ENCODE measurements around the gene FCSK. TPM values are rescaled to one million over a fixed set of nuclear protein-coding genes. Genes with fewer than 3 reads are reported as not detected.

The FCSK gene
- polyA plus RNA-seq, 1 donor from 2014 or later = 10.7 TPM

DNA sequence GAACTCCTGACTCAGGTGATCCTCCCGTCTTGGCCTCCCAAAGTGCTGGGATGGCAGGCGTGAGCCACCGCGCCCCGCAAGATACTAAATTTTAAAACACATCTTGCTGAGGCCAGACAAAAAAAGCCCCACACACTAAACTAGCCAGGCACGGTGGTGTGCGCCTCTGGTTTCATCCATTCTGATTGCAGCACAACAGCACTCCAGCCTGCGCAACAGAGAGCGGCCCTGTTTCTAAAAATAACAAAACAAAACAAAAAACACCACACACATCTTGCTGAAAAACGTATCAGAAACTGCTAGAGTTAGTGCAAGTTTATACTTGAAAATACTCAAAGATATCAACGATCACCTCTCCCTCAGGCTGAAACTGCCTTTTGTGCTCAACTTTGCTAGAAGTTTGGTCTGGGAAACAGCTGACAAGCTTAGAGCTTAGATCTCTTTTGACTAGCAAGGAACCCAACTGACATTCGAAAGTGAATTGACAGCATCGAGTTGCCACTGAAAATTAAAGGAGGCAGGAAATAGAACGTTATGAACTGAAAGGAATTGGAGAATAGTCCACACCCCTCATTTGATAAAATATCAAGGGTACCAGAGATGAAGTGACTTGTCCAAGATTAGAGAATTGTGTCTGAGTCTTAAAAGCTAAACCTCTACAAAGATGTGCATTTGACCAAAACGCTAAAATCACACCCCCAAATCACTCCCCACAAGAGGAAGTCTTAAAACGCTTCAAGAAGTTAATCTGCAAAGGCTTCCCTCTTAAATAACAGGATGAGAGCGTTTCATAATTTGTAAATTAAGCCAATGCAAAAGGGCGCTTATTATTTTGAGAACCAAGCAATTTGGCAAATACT lies 68.1 kb downstream of the FCSK start:
- peak overlapping the region; percentile 91 for H3K4me2 ChIP-seq (ENCODE audit: low read length)
- peaks cover 6% of the 10 kb centered on the region for H3K36me3 ChIP-seq (ENCODE audit: insufficient read depth, low read length)
- H4K20me1 ChIP-seq (ENCODE audit: insufficient read depth) = no peaks in the 10 kb centered on the region
- H3K4me3 ChIP-seq (ENCODE audit: low read length) = peak overlapping the region; percentile 78
- peak overlapping the region; percentile 70 for H2AFZ ChIP-seq (ENCODE audit: low read depth, low read length)
- H3F3A ChIP-seq (ENCODE audit: insufficient read depth, low read length, poor library complexity, severe bottlenecking) = no peaks in the 10 kb centered on the region
- no peaks in the 10 kb centered on the region for H3K9me2 ChIP-seq (ENCODE audit: insufficient read depth, low read length)
- H3K27me3 ChIP-seq (ENCODE audit: insufficient read depth, low read depth, low read length) = no peaks in the 10 kb centered on the region
- H3K9ac ChIP-seq (ENCODE audit: low read length) = peak overlapping the region; percentile 88
- TF ChIP-seq EP300 (conservative IDR thresholded peaks at IDR 0.05; ENCODE audit: poor library complexity, severe bottlenecking) (no peak), POLR2AphosphoS5 (IDR thresholded peaks at IDR 0.05) (no peak), SMC3 (conservative IDR thresholded peaks at IDR 0.05; ENCODE audit: poor library complexity) (no peak), TAF1 (IDR thresholded peaks at IDR 0.05; ENCODE audit: low read depth) (no peak), REST (IDR thresholded peaks at IDR 0.05; ENCODE audit: borderline replicate concordance) (no peak), MXI1 (conservative IDR thresholded peaks at IDR 0.05; ENCODE audit: poor library complexity, severe bottlenecking) (no peak), RAD21 (conservative IDR thresholded peaks at IDR 0.05) (no peak), EZH2 (IDR thresholded peaks at IDR 0.05; ENCODE audit: borderline replicate concordance, insufficient read depth, low read length, poor library complexity, severe bottlenecking) (no peak)
- TF ChIP-seq, protein P1, sequence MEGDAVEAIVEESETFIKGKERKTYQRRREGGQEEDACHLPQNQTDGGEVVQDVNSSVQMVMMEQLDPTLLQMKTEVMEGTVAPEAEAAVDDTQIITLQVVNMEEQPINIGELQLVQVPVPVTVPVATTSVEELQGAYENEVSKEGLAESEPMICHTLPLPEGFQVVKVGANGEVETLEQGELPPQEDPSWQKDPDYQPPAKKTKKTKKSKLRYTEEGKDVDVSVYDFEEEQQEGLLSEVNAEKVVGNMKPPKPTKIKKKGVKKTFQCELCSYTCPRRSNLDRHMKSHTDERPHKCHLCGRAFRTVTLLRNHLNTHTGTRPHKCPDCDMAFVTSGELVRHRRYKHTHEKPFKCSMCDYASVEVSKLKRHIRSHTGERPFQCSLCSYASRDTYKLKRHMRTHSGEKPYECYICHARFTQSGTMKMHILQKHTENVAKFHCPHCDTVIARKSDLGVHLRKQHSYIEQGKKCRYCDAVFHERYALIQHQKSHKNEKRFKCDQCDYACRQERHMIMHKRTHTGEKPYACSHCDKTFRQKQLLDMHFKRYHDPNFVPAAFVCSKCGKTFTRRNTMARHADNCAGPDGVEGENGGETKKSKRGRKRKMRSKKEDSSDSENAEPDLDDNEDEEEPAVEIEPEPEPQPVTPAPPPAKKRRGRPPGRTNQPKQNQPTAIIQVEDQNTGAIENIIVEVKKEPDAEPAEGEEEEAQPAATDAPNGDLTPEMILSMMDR (IDR thresholded peaks at IDR 0.05; ENCODE audit: poor library complexity, severe bottlenecking) = no peak
- H3K79me2 ChIP-seq (replicated peaks; ENCODE audit: insufficient read depth, low read length) = peaks cover 47% of the 10 kb centered on the region
- H3K9me3 ChIP-seq (ENCODE audit: low read length) = no peaks in the 10 kb centered on the region
- H3K27ac ChIP-seq (ENCODE audit: low read length) = peak overlapping the region; percentile 87

- H3K4me3 ChIP-seq (ENCODE audit: low read length) = peak within 1 kb of the TSS; percentile 78
- peaks cover 6% of the 10 kb centered on the region for H3K36me3 ChIP-seq (ENCODE audit: insufficient read depth, low read length)
- H3F3A ChIP-seq (ENCODE audit: insufficient read depth, low read length, poor library complexity, severe bottlenecking) = no peaks in the 10 kb centered on the region
- no peaks in the 10 kb centered on the region for H3K9me3 ChIP-seq (ENCODE audit: low read length)
- H3K27me3 ChIP-seq (ENCODE audit: insufficient read depth, low read depth, low read length) = no peaks in the 10 kb centered on the region
- H3K4me2 ChIP-seq (ENCODE audit: low read length) = peak within 1 kb of the TSS; percentile 91
- no peaks in the 10 kb centered on the region for H3K9me2 ChIP-seq (ENCODE audit: insufficient read depth, low read length)
- TF ChIP-seq MXI1 (conservative IDR thresholded peaks at IDR 0.05; ENCODE audit: poor library complexity, severe bottlenecking) = no peak
- TF ChIP-seq POLR2AphosphoS5 (IDR thresholded peaks at IDR 0.05) = peak; percentile 89
- TF ChIP-seq RAD21 (conservative IDR thresholded peaks at IDR 0.05) = peak; percentile 14
- H4K20me1 ChIP-seq (ENCODE audit: insufficient read depth) = no peaks in the 10 kb centered on the region
- peaks cover 54% of the 10 kb centered on the region for H3K79me2 ChIP-seq (replicated peaks; ENCODE audit: insufficient read depth, low read length)
- peak within 1 kb of the TSS; percentile 70 for H2AFZ ChIP-seq (ENCODE audit: low read depth, low read length)
- H3K9ac ChIP-seq (ENCODE audit: low read length) = peak within 1 kb of the TSS; percentile 88
- H3K27ac ChIP-seq (ENCODE audit: low read length) = peak within 1 kb of the TSS; percentile 87
These were observed 68.8 kb downstream of the FCSK start, which contains the start of gene COG4 for GRCh38 chr16:70523076-70523742. Gene COG4 (minus strand): TSS chr16:70523554. CDS start chr16:70523543, 11 bp downstream.
